ENCODE measurements around the gene TUBA4A. TPM values are rescaled to one million over a fixed set of nuclear protein-coding genes. Genes with fewer than 3 reads are reported as not detected.

The TUBA4A gene
- total and polyA plus RNA-seq, 2 of the 4 experiments (the other 2 are of a cell fraction), result 21.9 to 35.6 TPM

DNA sequence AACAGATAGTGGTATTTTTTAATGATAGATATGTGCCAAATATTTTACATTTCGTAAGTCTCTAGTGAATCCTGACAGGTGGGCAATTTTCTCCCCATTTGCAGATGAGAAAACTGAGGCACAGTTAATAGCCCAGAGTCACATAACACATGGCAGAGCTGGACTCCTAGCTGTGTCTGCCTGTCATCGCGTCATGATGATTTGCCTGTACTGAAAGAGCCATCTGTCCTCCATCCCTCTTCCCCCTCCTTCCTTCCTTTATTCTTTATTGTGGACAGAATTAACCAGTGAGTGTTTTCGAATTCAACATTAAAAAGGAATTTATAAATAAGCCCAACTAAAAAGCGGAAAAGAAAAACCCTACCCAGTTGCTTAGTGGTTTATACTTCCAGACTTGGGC, 28.7 kb upstream of the TUBA4A start:
- no peak overlapping the region for H3K9ac ChIP-seq (ENCODE audit: low read depth, low read length)
- H4K91ac ChIP-seq (ENCODE audit: insufficient read depth, low read depth, low read length), result no peak overlapping the region
- ChIA-PET CTCF (interaction anchor here (2.8 kb wide), 1 partner anchor 12 kb away, joined by 11 read pairs; no protein-coding TSS in a partner anchor), POLR2A (ENCODE audit: unreplicated experiment) (interaction anchor here (1.0 kb wide), 1 partner anchor 106 kb away, joined by 3 read pairs; the partner anchor contains the start of gene CNPPD1)
- H3K23ac ChIP-seq (ENCODE audit: low read depth, low read length), result no peak overlapping the region
- peaks cover 16 to 30% of the 10 kb centered on the region in 2 experiments for H3K79me1 ChIP-seq (ENCODE audit: low read depth in 1 of 2, low read length in 2 of 2)
- H3K4me3 ChIP-seq (ENCODE audit: insufficient read depth, low read depth, low read length), result no peak overlapping the region
- no peak overlapping the region for H3K4me2 ChIP-seq (ENCODE audit: low read depth, low read length)
- no peak overlapping the region for H2BK120ac ChIP-seq (ENCODE audit: low read depth, low read length)
- DNase-seq (no peak), ATAC-seq (ENCODE audit: low read depth) (no peak)
- no peak overlapping the region for H2BK20ac ChIP-seq (ENCODE audit: low read depth, low read length)
- in situ Hi-C loops (cut with MboI; ENCODE audit: low sequenced_read_pairs) (no loop called here), intact Hi-C loops (cut with micrococcal nuclease) (no loop called here), dilution Hi-C loops (cut with HindIII; ENCODE audit: low sequenced_read_pairs, unreplicated experiment) (no loop called here)
- no TSS peak for BruUV-seq (replicated peaks)
- H3K27ac ChIP-seq (ENCODE audit: insufficient read depth, low read length), result no peak overlapping the region
- no CpG with 5 or more reads among the region's 5 CpGs for WGBS, 2 experiments (ENCODE audit: extremely low coverage in 2 of 2, insufficient read length in 1 of 2)
- peaks cover 6% of the 10 kb centered on the region; the same call in 1 of the 2 replicates for H4K20me1 ChIP-seq (ENCODE audit: insufficient read depth, low read length)
- no peak overlapping the region for H4K5ac ChIP-seq (ENCODE audit: low read depth, low read length)
- no peak overlapping the region for H3K4ac ChIP-seq (ENCODE audit: low read depth, low read length)
- H3K36me3 ChIP-seq (ENCODE audit: control insufficient read depth, insufficient read depth, low read length), result peaks cover 57% of the 10 kb centered on the region
- no peak overlapping the region for H3K14ac ChIP-seq (replicated peaks; ENCODE audit: low read depth, low read length)
- no peaks in the 10 kb centered on the region for H3K27me3 ChIP-seq (ENCODE audit: control insufficient read depth, insufficient read depth, low read length)
- no peaks in the 10 kb centered on the region for H3K9me3 ChIP-seq (ENCODE audit: control insufficient read depth, insufficient read depth, low read length)
- no peak overlapping the region for H3K56ac ChIP-seq (ENCODE audit: extremely low read depth, insufficient read depth, low read length)
- no peak overlapping the region for H2AK5ac ChIP-seq (ENCODE audit: low read depth, low read length)
- TF ChIP-seq FOS (IDR thresholded peaks at IDR 0.05; ENCODE audit: low read depth, low read length) (no peak), SMC3 (IDR thresholded peaks at IDR 0.05; ENCODE audit: low read depth, low read length) (no peak), BHLHE40 (IDR thresholded peaks at IDR 0.05; ENCODE audit: low read depth, low read length) (no peak), MAZ (IDR thresholded peaks at IDR 0.05; ENCODE audit: borderline replicate concordance, low read depth, low read length) (no peak), POLR2A (IDR thresholded peaks at IDR 0.05; ENCODE audit: low read depth, low read length) (peak; percentile 39; the same call in 1 of the 2 replicates), RCOR1 (IDR thresholded peaks at IDR 0.05; ENCODE audit: insufficient replicate concordance, low read length) (no peak)
- TF ChIP-seq, protein P1, sequence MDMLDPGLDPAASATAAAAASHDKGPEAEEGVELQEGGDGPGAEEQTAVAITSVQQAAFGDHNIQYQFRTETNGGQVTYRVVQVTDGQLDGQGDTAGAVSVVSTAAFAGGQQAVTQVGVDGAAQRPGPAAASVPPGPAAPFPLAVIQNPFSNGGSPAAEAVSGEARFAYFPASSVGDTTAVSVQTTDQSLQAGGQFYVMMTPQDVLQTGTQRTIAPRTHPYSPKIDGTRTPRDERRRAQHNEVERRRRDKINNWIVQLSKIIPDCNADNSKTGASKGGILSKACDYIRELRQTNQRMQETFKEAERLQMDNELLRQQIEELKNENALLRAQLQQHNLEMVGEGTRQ (IDR thresholded peaks at IDR 0.05; ENCODE audit: low read depth, low read length), result no peak
- no peak overlapping the region for H2BK5ac ChIP-seq (ENCODE audit: low read depth, low read length, poor library complexity, severe bottlenecking)
- no peak overlapping the region for H2BK15ac ChIP-seq (ENCODE audit: low read depth, low read length)
- no peak overlapping the region for H4K8ac ChIP-seq (ENCODE audit: low read depth in 2 of 2, low read length in 2 of 2)
- peaks cover 18% of the 10 kb centered on the region for H3K4me1 ChIP-seq (ENCODE audit: control insufficient read depth, insufficient read depth, low read length)
- H3K18ac ChIP-seq (ENCODE audit: low read depth, low read length), result no peak overlapping the region
- no peak overlapping the region for H2AK9ac ChIP-seq (replicated peaks; ENCODE audit: low read depth, low read length, poor library complexity)
- peaks cover 8% of the 10 kb centered on the region for H3K9me1 ChIP-seq (ENCODE audit: insufficient read depth, low read length)
- no peak overlapping the region for H2AFZ ChIP-seq (replicated peaks; ENCODE audit: low read length, poor library complexity)

All from IMR-90 (cell line).